Measurements from ENCODE around the gene GNB5.

- TF ChIP-seq CTCF (conservative IDR thresholded peaks at IDR 0.05): no peak
- no peak for TF ChIP-seq EZH2 (IDR thresholded peaks at IDR 0.05; ENCODE audit: low read depth)
Observed at GRCh38 chr15:52171807-52172206, 19.4 kb downstream of the GNB5 start.
